ENCODE results near the gene PRSS27.

Gene PRSS27

DNA sequence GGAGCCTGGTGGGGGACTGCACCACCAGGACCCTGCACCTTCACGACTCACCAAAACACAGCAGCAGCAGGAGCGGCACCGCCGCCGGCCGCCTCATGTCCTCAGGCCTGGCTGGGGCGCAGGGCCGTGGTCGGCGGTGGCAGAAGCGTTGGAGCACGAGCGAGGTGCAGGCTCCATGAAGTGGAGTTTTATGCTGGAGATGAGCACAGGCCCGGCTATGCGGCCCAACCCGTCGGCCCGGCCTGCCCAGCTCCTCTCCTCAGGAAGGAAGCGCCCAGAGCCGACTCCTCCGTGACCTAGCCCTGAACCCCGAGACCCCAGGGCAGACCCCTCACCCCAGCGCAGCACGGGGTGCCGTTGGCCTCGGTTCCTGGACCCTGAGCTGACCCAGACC lies at the start of gene PRSS27:
TSS of gene PRSS27 (minus strand) at position 161 of the 394 bp plus-strand sequence. CDS start at position 97, 64 bp downstream.
- peak within 1 kb of the TSS; percentile 67; the same call in 1 of the 2 replicates for H3K4me3 ChIP-seq (ENCODE audit: low read length)
- TF ChIP-seq ZNF274 (IDR thresholded peaks at IDR 0.05; ENCODE audit: low read depth, low read length) = no peak

DNA sequence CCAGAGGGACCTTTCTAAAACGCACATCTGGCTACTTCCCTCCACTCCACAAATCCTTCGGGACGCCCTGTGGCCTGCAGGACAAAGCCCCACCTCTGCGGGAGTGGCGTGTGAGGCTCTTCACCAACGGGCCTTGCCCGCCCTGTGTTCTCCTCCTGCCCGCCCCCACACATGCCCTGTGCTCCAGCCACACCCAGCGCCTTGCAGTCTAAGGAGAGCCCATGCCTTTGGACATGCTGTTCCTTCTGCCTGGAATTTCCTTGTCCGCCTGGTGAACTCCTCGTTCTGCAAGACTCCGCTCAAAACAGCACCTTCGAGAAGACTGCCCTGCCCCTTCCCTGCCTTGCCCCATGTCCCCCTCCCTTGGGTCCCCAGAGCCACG lies 49.6 kb upstream of the PRSS27 start:
- no peak overlapping the region for H3K4me3 ChIP-seq (ENCODE audit: low read length)
- no peak for TF ChIP-seq ZNF274 (IDR thresholded peaks at IDR 0.05; ENCODE audit: low read depth, low read length)

DNA sequence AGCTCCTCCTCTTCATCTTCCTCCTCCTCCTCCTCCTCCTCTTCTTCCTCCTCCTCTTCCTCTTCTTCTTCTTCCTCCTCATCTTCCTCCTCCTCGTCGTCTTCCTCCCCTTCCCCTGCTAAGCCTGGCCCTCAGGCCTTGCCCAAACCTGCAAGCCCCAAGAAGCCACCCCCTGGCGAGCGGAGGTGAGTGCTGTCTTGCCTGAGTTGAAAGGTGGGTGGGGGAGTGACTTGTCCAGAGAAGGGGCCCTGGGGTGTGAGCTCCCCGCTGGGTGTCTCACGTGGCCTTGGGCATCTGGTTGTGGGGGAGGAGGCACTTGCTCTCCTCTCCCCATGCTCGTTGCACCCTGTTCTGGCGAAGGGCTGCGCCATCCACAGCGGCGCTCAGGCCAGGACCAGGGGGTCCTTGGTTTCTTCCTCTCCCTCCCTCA lies 49.1 kb upstream of the PRSS27 start:
- TF ChIP-seq ZNF274 (IDR thresholded peaks at IDR 0.05; ENCODE audit: low read depth, low read length) = no peak
- H3K4me3 ChIP-seq (ENCODE audit: low read length) = no peak overlapping the region

DNA sequence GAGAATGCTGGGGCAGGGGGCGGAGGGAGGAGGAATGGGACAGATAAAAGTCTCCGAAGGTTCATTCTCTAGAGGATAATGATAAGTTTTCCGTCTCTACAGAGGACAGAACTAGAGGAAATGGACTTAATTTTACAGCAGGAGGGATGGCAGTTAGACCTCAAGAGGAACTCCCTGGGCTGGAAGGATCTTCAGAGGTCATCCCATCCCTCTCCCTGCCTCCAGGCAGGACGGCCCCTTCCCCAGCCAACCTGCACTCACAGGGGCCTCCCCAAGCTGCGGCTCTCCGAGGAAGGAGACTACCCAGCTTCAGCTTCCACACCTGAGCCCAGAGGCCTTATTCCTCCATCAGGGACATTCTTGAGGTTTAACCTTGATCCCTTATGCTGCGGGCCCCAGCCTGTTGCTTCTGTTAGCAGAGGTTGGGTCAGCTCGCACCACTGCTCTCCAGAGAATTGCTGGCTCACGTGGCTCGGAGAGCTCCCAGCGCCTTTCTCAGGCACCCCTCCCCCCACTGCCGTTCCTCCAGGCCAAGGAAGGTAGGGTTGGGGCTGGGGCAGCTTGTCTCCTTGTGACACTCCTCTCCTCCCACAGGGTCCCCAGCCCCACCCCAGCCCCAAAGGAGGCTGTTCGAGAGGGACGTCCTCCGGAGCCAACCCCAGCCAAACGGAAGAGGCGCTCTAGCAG lies 48.5 kb upstream of the PRSS27 start:
- no peak for TF ChIP-seq ZNF274 (IDR thresholded peaks at IDR 0.05; ENCODE audit: low read depth, low read length)
- no peak overlapping the region for H3K4me3 ChIP-seq (ENCODE audit: low read length)

GRCh38 chr16:2767891-2768290 lies 47.9 kb upstream of the PRSS27 start:
- no peak for TF ChIP-seq ZNF274 (IDR thresholded peaks at IDR 0.05; ENCODE audit: low read depth, low read length)

GRCh38 chr16:2767140-2767731 lies 47.2 kb upstream of the PRSS27 start:
- no peak for TF ChIP-seq ZNF274 (IDR thresholded peaks at IDR 0.05; ENCODE audit: low read depth, low read length)
- no peak overlapping the region for H3K4me3 ChIP-seq (ENCODE audit: low read length)

More at GRCh38 chr16:2767891-2768290, 47.9 kb upstream of the PRSS27 start:
- H3K4me3 ChIP-seq (ENCODE audit: low read length) = no peak overlapping the region

DNA sequence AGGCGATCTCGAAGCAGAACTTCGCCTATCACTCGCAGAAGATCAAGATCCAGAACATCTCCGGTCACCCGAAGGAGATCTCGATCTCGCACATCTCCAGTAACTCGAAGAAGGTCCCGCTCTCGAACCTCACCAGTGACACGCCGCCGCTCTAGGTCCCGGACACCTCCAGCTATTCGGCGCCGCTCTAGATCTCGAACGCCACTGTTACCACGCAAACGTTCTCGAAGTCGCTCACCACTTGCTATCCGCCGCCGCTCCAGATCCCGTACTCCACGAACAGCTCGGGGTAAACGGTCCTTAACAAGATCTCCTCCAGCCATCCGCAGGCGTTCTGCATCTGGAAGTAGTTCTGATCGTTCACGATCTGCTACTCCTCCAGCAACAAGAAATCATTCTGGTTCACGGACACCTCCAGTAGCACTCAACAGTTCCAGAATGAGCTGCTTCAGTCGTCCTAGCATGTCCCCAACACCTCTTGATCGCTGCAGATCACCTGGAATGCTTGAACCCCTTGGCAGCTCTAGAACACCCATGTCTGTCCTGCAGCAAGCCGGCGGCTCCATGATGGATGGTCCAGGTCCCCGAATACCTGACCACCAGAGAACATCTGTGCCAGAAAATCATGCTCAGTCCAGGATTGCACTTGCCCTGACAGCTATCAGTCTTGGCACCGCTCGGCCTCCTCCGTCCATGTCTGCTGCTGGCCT lies 46.6 kb upstream of the PRSS27 start:
- no peak for TF ChIP-seq ZNF274 (IDR thresholded peaks at IDR 0.05; ENCODE audit: low read depth, low read length)
- no peak overlapping the region for H3K4me3 ChIP-seq (ENCODE audit: low read length)

- no peak for TF ChIP-seq ZNF274 (IDR thresholded peaks at IDR 0.05; ENCODE audit: low read depth, low read length)
- H3K4me3 ChIP-seq (ENCODE audit: low read length) = no peak overlapping the region
Measured at GRCh38 chr16:2765462-2766404, 45.7 kb upstream of the PRSS27 start.

GRCh38 chr16:2764718-2765117 lies 44.7 kb upstream of the PRSS27 start:
- TF ChIP-seq ZNF274 (IDR thresholded peaks at IDR 0.05; ENCODE audit: low read depth, low read length) = no peak

GRCh38 chr16:2763173-2763572 lies 43.1 kb upstream of the PRSS27 start:
- no peak overlapping the region for H3K4me3 ChIP-seq (ENCODE audit: low read length)
- TF ChIP-seq ZNF274 (IDR thresholded peaks at IDR 0.05; ENCODE audit: low read depth, low read length) = no peak

More at GRCh38 chr16:2764718-2765117, 44.7 kb upstream of the PRSS27 start:
- H3K4me3 ChIP-seq (ENCODE audit: low read length) = no peak overlapping the region

DNA sequence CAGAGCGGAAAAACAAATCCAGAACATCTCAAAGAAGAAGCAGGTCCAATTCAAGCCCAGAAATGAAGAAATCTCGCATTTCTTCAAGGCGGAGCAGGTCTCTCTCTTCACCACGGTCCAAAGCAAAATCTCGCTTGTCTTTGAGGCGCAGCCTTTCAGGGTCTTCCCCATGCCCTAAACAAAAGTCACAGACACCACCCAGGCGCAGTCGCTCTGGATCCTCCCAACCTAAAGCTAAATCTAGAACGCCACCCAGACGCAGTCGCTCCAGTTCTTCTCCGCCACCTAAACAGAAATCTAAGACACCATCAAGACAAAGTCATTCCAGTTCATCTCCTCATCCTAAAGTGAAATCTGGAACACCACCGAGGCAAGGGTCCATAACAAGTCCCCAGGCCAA lies 42.7 kb upstream of the PRSS27 start:
- no peak for TF ChIP-seq ZNF274 (IDR thresholded peaks at IDR 0.05; ENCODE audit: low read depth, low read length)
- no peak overlapping the region for H3K4me3 ChIP-seq (ENCODE audit: low read length)

- TF ChIP-seq ZNF274 (IDR thresholded peaks at IDR 0.05; ENCODE audit: low read depth, low read length) = no peak
- no peak overlapping the region for H3K4me3 ChIP-seq (ENCODE audit: low read length)
Measured at GRCh38 chr16:2761886-2762583, 42.0 kb upstream of the PRSS27 start.

- no peak for TF ChIP-seq ZNF274 (IDR thresholded peaks at IDR 0.05; ENCODE audit: low read depth, low read length)
Measured at GRCh38 chr16:2761472-2761871, 41.4 kb upstream of the PRSS27 start.

More at GRCh38 chr16:2761472-2761871, 41.4 kb upstream of the PRSS27 start:
- no peak overlapping the region for H3K4me3 ChIP-seq (ENCODE audit: low read length)
